ENCODE data around the gene XIRP1.
A peak's percentile ranks its signal among the peaks of the same experiment; 100 is the strongest.

Gene XIRP1

GRCh38 chr3:39158148-39158715, 34.2 kb downstream of the XIRP1 start:
- no peak for DNase-seq

DNA sequence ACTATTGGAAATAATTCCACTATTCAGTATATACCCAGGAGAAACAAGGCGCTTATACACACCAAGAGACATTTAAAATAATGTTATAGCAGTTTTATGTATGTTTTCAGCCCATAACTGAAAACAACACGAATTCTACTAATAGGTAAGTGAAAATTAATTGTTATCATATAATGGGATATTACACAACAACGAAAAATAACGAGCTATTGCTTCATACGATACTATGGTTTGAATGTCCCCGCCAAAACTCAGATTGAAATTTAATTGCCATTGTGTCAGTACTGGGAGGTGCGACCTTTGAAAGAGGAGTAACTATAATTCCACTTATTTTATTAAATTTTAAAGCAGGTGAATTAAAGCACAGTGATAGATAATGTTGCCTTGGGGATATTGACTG, 35.0 kb downstream of the XIRP1 start:
- DNase-seq: no peak

DNA sequence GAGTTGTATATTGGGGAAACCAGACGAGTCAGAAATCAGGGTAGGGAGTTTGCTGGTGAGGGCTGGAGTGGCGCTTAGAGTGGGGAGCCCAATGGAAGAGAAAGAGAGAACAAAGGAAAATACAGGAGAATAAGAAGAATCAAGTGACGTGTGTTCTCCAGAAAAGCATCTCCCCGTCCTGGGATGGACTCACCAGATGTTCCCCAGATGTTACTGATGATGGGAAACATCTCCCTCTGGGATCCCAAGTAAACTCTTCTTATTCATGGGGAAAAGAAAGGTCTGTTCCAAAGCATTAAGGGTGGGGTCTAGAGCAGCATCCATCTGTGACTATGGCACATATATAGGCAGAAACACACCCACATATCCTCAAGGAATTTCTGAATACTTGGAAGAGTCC, 36.0 kb downstream of the XIRP1 start:
- DNase-seq: no peak

DNA sequence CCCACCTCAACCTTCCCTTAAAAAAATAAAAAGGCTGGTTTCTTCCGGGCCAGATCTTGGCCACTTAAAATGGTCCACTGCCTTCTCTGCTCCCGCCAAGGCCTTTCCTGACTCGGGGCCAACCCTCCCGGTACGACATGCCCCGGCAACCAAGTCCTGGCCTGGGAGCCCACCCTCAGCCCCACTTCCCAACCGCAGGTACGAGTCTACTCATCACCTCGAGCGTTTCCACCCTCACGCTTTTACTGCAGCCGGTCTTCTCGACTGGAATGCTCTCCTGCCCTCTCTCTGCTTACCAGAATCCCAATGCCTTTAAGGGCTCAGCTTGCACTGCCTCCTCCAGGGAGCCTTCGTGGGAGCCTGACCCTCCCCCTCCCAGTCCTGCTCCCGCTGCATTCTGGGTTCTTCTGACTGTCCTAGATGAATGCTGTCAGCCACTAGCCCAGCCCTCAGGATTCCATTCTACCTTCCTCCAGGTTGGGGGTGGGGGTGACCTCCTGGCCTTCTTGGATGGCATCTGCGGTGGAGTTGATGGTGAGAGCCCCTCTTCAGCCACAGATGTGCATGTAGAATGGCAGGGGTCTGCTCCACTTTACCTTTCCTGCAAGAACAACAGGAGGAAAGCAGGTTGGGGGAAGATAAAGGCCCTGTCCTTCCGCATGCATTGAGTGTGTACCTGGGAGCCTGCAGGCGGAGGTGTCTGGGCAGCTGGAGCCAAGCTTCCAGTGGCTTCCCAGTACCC, 37.9 kb downstream of the XIRP1 start:
- no peak for DNase-seq

GRCh38 chr3:39153977-39154279, 38.5 kb downstream of the XIRP1 start:
- DNase-seq: no peak

DNA sequence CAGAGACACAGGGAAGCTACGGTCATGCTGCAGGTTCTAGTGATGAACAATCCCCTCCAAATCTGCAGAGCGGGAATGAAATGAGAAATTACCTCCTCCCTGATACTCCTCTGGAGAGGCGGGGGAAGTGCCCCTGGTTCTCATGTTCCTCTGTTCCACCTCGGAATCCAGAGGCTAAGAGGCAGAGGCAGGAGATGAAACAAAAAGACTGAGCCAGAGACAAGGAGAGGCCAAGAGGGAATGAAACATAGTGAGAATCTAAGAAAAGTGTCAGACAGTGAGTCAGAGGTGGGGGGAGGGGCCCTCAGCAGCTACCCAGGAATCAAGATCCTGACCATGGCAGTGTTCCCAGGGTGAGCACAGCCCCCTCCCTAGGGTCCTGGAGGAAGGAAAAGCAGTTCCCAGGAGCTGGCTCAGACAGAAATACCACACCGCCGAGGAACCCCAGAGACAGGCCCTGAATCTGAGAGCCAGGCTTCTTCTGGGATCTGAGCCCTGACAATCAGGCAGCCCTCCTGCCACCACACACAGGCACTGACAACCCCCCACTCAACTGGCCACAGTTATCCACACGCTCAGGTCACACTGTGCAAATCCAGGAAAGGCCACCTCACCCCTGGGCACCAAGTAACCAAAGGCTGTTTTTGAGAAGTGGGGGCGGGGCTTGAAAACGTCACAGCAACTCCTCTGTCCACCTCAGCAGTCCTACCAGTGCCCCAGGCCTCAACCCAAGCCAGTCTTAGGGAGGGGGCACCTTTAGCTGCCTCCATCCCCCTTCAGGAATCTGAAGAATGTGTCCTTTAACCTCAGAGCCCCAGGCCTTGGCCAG, 41.4 kb downstream of the XIRP1 start:
- DNase-seq: no peak

- DNase-seq: no peak
Measured at GRCh38 chr3:39150148-39150802, 42.1 kb downstream of the XIRP1 start.

GRCh38 chr3:39149498-39150147, 42.8 kb downstream of the XIRP1 start:
- DNase-seq: no peak

DNA sequence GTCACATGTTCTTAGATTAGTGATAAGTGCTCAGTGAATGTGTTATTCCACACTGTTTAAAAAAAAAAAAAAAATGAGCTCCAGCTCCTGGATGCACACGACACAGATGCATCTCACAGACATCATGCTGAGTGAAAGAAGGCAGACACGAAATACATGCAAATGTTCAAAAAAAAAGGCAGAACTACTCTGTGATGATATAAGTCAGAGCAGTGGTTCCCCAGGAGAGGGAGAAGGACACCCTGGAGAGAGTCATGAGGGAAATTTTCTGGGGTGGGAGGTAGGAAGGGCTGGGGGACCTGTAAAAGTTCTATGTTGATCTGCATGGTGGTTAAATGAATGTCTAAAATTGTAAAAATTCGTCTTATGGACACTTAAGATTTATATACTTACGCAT, 43.3 kb downstream of the XIRP1 start:
- no peak for DNase-seq

DNA sequence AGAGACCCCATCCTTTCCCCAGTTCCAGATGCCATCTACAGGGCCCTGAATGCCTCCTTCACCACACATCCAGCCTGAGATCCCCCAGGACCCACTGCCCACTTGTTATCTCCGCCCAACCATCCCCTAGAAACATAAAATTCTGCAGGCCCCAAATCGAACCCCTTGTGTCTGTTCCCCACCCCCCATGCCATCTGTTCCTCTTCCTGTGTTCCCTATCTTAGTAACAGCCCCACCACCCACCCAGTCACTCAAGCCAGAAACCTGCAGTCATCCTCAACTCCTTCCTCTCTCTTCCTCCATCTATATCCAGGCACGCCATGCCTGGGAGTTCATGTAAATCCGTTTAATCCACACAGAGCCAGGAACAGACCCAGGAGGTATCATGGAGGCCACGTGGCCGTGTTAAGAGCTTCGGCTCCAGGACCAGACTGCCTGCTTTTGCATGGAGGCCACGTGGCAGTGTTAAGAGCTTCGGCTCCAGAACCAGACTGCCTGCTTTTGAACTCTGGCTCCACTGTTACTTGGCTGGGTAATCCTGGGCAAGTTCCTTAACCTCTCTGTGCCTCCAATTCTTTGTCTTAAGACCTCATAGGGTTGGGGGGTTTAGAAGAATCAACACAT, 43.8 kb downstream of the XIRP1 start:
- peak; percentile 32 for DNase-seq

DNA sequence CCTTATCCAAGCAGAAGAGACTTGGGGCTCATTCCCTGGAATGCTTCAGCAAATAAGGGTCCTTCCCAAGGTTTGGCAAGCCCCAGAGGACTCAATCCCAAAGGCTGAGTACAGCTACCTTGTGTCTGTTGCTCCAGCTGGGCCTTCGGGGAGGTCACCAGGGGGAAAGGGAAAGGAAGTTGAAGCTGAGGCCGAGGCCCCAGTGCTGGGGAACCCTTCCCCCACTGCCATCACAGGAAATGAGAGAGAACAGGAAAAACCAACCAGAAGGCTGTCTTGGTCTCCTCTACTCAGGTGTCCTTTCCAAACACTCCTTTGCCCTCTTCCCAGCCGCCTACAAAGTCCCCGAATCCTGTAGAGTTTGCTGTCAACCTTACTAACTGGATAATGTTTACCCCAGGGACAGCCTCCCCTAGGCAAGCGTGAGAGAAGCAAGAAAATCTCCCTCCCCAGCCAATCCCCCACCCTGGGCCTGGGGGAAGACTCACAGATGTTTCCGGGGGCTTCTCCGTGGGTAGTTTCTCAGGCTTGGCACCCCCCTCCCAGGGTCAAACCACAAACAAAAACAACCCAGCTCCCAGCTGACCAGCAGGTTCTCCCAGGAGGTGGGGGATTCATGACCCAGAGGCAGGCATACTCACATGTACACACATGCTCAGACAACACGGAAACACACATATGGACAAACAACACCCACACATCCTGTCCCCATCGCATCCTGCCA, 44.5 kb downstream of the XIRP1 start:
- peak; percentile 58 for DNase-seq

GRCh38 chr3:39146611-39147591, 45.5 kb downstream of the XIRP1 start:
- peak; percentile 22 for DNase-seq

- DNase-seq: no peak
Measured at GRCh38 chr3:39146083-39146501, 46.3 kb downstream of the XIRP1 start.

DNA sequence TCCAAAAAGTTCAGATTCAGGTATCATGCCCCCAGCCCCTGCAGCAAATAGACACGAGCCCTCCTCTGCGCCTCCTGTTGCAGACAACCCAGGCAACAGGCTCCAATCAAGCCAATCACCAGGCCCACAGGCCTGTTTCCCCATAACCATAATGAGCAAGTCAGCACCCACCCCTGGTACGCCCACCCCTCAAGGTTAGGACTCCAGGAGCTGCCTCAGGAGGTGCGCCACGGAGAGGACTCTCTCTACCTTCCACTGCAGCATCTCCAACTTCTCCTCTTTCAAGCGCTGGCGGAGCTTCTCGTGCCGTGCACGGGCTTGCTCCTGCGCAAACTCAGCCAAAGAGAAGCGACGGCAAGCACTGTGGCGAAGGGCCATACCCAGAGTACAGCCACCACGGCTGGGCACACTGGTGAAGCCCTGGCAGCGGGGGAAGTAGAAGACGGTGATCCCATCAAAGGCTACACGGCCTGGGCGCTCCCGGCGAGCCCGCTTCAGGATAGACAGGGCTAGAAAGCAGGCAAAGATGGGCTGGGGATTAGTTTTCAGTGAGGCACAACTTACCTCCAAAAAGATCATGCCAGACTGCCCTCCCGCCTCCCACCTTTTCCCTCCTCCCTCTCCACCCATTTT, 47.5 kb downstream of the XIRP1 start:
- DNase-seq: no peak

DNA sequence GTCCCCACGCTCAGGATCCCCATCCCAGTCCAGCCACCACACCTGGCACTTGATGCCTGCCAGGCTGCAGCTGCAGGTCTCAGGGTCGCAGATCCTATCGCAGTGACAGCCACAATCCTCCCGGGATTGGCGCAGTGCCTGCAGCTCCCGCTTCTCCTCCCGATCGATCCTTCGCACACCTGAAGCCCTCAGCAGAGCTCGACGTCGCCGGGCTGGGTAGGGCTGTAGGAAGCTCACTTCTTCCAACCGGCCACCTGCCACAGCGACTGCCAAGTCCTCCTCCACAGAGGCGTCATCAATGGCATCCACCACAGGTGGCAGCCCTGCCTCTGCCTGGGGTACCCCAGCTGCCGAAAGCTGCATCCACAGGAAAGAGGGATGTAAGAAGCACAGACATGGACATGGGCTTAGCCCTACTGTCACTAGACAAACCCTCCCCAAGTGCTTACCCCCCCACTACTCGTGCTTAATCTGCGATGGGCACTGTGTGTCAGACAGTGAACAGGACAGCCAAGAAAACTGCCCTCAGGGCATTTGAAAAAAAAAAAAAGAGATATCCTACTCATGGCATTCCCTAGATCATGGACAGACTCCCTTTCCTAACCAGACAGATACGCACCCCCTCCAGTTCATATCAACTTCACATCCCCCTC, 48.2 kb downstream of the XIRP1 start:
- DNase-seq: no peak

DNA sequence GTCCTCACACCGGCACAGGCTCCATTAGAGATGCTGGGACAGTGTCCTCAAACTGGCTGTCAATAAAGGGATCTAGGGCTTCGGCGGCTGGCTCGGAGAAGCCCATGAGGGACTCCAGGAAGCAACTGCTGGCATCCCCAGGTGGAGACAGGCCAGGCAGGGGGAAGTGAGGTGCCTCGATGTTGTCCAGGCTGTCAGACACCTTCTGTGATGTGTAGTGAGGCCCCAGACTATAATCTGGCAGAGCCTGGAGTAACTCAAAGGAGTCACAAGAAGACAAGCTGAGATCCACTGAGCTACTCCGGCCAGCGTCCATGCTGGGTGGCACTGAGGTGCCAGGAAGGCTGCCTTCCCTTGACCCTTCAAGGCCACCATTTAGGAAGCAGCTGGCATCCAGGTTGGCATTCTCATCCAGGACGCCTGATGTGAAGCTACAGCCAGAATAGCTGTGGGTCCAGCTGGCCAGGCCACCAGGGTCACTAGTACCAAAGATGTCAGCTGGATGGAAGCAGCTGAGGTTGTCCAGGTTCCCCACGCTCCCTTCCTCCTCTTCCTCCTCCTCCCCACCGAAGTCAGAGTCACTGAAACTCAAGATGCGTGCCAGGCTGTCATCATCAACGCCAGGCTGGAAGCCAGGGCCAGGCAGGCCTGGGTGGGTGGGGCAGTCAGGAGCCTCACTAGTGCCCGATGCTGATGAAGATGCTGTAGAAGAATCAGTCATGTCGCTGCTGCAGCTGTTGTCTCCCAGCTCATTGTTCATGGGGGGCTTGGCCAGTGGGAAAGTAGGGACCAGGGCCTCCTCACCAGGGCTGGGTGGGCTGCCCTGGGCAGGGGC, 49.1 kb downstream of the XIRP1 start:
- DNase-seq: no peak

- DNase-seq: no peak
Measured at GRCh38 chr3:39142067-39142466, 50.3 kb downstream of the XIRP1 start.

GRCh38 chr3:39141171-39141995, 51.0 kb downstream of the XIRP1 start:
- DNase-seq: no peak
